ENCODE measurements around the gene RAB35.

The RAB35 gene

DNA sequence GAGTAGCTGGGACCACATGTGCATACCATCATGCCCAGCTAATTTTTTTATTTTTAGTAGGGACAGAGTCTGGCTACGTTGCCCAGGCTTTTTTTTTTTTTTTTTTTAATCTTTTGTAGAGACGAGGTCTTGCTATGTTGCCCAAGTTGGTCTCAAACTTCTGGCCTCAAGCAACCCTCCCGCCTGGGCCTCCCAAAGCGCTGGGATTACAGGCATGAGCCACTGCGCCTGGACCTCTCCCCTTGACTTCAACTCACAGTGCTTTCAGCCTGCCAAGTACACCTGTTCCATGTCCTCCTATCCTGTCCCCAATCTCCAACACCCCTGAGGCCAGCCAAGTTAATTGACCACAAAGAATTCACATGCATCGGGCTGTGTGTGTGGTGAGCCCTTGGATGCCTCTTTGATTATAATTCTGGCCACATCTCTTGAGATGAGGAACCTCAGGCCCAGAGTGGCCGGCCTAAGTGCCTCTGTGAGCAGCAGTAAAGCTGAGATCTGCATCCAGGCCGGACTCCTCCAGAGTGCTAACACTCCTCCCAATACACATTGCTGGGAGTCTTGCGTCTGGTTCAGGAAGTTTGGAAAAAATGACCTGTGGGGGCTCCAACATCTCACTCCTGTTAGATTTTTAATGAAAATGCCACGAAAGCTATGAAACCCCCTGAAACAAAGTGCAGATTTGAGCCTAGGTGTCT is 6.8 kb downstream of the RAB35 start:
- TF ChIP-seq CTCF (IDR thresholded peaks at IDR 0.05; ENCODE audit: low read depth, low read length, missing control alignments): no peak
- no peak for DNase-seq (ENCODE audit: extremely low read depth, low read depth)
- H3K4me3 ChIP-seq (replicated peaks; ENCODE audit: low read depth, low read length): no peak overlapping the region

DNA sequence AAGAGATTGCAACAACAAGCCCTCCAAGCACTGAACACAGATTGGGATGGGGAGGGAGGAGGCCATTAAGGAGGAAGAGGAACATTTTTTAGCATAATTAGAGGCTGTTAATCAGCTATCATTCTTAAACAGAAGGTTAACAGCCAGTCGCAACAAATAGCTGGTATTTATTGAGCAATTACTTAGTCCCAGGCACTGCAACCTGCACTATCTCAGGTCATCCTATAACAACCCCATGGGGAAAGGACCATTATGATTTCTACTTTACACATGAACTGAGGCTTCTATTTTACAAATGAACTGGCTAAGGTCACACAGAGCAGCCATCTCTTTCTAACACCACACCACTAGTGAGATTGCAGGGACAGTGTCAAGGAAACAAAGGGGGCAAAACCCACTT is 10.4 kb downstream of the RAB35 start:
- DNase-seq (ENCODE audit: extremely low read depth, low read depth): no peak
- no peak for TF ChIP-seq CTCF (IDR thresholded peaks at IDR 0.05; ENCODE audit: low read depth, low read length, missing control alignments)
- H3K4me3 ChIP-seq (replicated peaks; ENCODE audit: low read depth, low read length): no peak overlapping the region

DNA sequence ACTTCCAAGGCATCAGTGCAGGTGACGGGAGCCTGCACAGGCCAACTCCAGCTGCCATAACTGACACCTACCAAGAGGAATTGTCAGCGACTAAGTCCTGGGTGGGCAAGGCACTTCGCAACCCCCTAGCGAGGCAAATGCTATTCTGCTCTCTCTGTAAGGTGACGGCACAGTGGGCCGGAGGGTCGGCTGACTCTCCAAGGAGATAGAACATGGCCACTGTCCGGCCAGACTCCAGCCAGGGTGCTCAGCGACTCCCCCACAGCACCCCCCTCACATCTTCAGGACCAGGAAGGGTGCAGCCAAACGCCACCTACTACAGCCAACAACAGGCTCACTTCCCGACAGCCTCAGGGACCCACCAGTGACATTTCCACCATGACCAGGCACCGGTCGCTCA is 13.2 kb downstream of the RAB35 start:
- H3K4me3 ChIP-seq (replicated peaks; ENCODE audit: low read depth, low read length): no peak overlapping the region
- DNase-seq (ENCODE audit: extremely low read depth, low read depth): no peak
- TF ChIP-seq CTCF (IDR thresholded peaks at IDR 0.05; ENCODE audit: low read depth, low read length, missing control alignments): no peak

GRCh38 chr12:120103044-120103338 is 13.6 kb downstream of the RAB35 start:
- no peak for DNase-seq (ENCODE audit: extremely low read depth, low read depth)
- TF ChIP-seq CTCF (IDR thresholded peaks at IDR 0.05; ENCODE audit: low read depth, low read length, missing control alignments): no peak
- H3K4me3 ChIP-seq (replicated peaks; ENCODE audit: low read depth, low read length): no peak overlapping the region

GRCh38 chr12:120102189-120103043 is 14.1 kb downstream of the RAB35 start:
- H3K4me3 ChIP-seq (replicated peaks; ENCODE audit: low read depth, low read length): no peak overlapping the region
- no peak for TF ChIP-seq CTCF (IDR thresholded peaks at IDR 0.05; ENCODE audit: low read depth, low read length, missing control alignments)
- no peak for DNase-seq (ENCODE audit: extremely low read depth, low read depth)

- no peak overlapping the region for H3K4me3 ChIP-seq (replicated peaks; ENCODE audit: low read depth, low read length)
- DNase-seq (ENCODE audit: extremely low read depth, low read depth): no peak
- TF ChIP-seq CTCF (IDR thresholded peaks at IDR 0.05; ENCODE audit: low read depth, low read length, missing control alignments): no peak
Observed at GRCh38 chr12:120101617-120102016, 14.9 kb downstream of the RAB35 start.
